Epithelial cell of prostate (primary cell): Measurements from ENCODE around the gene IL27RA.

ENCODE experiments used
- DNase-seq: peaks from one replicate; pipeline ENCODE4 v3.0.0-alpha.2; 2011; ENCODE audit warnings: low read depth, low spot score
- H3K27ac ChIP-seq: fragments of 450-650 bp; 2 replicates; pipeline ENCODE4 v1.5.1; 2017; ENCODE audit warnings: mild to moderate bottlenecking

Gene IL27RA

GRCh38 chr19:14102102-14102696 is 70.6 kb downstream of the IL27RA start:
- DNase-seq, result no peak
- no peak overlapping the region for H3K27ac ChIP-seq

GRCh38 chr19:14102756-14103155 is 71.2 kb downstream of the IL27RA start:
- DNase-seq, result no peak
- H3K27ac ChIP-seq, result no peak overlapping the region
